ENCODE data around the gene TRAPPC12.
"Not testable (repeated sequence)": the region's sequence is repeated elsewhere in the genome, so short reads cannot be mapped to it uniquely, and the experiment has no call there.

TRAPPC12 gene

DNA sequence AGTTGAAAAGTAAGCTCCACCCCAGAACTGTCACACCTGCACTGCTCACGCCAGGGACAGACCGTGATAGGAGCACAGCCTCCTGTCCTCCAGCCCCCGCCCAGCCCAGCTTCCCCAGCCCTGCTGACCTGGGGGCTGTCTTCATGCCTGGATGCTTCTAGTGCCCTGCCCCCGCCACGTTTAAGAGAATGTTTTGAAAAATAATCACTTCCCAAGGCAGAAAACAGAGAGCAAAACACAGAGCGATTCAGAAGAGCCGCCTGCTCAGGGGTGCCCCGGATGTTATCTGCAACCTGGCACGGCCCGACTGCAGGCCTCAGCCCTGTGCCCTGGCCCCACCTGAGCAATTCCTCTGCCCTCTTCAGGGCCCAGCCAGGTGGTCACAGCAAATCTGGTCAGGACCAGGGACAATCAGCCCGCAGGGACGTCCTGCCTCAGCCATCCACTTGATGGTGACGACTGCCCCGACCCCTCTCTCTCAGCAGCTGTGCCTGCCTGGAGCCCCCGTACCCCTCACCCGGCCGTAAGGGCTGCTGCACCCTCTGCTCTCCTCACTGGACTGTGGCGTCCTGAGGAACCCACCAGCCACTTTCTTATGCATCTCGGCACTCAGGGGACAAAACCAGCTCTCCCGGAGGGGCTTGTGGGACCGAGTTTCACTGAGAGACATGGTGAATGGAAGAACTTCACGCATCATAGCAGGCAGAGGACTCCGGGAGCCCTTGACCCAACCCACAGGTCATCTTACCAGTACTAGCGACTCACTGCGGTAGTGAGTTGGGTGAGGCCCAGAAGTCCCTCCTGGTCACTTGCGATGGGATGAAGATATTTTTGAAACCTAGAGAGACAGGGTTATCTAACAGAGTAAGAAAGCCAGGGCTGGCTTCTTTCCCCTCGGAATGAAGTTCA, 109.6 kb downstream of the TRAPPC12 start:
- DNase-seq, result no peak

DNA sequence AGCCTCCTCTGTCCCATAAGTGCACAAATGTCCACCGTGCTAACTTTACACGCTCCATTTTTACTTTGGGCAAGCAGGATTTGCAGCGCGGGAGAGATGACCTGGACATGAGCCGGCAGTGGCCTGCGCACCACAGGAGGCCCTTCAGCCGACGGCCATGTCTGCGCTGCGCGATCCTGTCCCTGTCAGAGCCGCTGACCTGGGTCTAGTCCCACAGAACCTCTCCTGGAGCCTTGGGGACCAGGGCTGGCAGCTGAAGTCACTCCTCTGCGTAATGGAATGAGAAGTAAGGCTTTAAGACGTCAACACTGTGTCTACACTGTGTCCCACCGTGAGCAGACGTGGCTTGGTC, 110.2 kb downstream of the TRAPPC12 start:
- no peak for DNase-seq

DNA sequence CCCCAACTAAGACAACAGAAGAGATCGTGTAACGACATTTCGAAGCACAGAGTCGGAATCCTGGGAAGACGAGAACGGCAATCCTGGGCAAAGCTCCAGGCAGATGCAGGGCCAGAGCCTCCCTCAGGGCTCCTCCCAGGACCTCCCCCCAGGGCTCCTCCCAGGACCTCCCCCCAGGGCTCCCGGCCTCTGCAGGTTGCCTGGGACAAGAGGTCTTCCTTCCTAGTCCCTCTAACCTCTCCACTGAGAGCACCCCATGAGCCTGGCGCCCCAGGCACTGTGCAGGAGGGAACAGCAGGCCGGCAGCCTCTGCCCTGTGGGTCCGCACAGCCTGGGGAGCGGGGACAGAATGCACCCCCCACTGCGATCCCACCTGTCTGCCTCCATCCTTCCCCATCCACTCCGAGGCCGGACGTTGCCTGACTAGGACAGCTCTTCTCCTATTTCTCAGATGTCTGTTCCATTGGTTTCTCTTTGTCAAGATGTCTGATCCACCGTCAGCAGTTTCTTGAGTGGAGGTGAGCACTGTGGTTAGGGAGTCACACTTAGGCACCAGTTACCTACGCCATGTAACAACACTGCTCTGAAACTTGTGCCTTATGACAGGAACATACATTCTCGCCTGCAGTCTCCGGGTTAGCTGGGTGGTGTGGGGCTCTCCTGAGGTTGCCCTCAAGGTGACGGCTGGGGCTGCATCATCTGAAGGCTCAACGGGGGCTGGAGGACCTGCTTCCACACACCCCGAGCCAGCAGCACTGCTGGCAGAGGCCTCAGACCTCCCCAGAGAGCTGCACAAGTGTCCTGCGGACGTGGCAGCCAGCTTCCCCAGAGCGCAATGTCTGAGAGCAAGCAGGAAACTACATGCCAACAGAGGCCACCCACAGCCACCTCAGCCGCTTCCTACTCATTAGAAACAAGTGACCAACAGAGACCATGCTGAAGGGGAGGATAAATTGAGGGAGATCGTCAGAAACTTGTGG, 111.0 kb downstream of the TRAPPC12 start:
- DNase-seq, result no peak

DNA sequence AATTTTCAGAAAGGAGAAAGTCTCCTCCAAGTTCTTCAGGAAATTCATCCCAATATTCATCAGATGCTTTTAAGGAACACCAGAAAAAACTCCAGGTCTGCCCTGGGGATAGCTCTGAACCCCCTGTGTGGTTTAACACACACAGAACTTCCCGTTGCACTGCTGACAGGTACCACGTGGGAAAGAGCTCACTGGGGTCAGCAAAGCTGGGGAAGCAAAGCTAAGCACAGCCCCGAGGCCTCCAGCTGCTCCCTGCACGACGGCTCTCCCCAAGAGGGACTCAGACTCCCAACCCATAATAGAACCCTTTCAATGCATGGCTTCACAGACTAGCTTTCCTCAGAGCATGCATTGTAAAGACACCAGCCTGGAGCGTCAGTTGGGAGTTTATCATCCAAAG, 111.8 kb downstream of the TRAPPC12 start:
- DNase-seq, result no peak

DNA sequence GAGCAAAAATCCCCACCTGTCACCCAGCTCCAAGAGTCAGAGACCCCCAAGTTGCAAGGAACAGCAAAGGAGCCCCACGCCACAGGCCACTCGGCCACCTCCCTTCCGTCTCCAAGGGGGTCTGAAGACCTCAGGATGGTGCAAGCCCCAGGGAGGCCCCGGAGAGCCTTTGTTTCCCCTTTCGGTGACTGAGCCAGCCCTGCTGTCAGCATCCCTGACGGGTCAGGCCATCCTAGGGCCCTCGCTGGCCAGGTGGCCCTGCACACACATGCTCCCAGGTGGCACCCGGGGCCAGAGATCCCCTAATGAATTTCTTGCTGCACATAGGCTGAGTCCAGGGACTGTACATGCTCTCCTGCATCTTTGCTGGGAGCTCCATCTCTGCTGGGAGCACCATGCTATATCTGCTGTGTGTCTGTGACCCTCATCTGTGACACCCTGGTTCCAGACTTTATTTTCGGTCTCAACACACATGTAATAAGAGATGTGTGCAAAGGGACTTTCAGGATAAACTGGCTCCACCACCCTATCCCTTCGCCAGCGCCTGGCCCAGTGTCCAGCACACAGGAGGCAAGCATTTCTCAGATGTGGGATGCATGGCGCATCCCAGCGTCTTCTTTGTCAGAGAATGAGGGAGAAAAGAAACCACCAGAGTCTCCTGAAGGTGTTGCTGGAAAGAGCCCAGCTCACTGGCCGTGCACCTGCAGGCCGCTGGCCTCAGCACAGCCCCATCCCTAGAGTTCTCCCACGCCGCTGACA, 112.4 kb downstream of the TRAPPC12 start:
- no peak for DNase-seq

- not testable (repeated sequence) for DNase-seq
Measured at GRCh38 chr2:3492475-3492787, 112.9 kb downstream of the TRAPPC12 start.

- no peak for DNase-seq
Measured at GRCh38 chr2:3492951-3493614, 113.6 kb downstream of the TRAPPC12 start.

DNA sequence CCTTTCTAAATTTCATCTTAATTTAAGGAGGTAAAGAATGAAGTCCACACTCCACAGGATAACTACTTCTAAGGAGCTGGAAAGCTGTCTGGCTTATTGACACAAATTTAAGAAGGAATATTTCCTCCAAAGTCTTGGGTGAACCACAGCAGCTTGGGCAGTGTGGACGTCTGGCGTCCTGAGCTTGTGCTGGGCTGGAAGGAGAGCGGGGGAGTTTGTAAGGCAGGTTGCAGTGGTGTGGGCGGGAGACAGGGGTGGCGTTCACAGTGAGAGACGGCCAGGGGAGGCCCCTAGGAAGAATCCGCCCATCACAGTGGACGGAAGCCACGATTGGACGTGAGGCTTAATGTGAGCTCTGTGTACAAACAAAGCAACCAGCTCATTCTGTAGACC, 114.1 kb downstream of the TRAPPC12 start:
- no peak for DNase-seq

DNA sequence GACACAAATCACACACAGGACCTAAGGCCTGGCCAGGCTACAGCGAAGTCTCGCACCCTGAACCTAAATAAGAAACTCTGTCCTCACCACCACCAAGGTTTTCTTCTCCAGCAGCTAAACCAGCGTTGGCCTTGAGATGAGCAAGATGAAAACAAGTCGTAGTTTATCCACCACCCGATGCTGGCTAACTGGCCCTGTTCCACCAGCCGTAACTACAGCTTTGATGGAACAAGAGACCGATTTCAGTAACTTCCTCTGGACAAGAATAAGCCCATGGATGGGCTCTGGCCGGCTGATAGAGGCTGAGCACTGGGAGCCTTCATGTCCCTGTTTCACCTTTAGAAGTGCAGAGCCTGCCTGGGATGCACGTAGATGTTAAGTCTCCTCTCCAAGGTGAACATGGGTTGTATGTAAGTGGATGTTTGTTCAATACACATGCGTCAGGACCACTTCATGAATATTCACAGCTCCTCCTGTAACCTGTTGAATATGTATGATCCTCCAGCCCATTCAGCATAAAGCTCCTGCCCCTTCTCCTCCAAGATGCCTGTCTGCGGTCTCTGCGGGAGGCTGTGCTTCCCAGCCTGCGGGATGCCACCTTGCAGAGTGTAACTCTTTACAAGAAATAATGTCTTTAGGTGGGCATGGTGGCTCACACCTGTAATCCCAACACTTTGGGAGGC, 115.6 kb downstream of the TRAPPC12 start:
- no peak for DNase-seq

GRCh38 chr2:3496708-3497080, 117.2 kb downstream of the TRAPPC12 start:
- DNase-seq, result not testable (repeated sequence)

DNA sequence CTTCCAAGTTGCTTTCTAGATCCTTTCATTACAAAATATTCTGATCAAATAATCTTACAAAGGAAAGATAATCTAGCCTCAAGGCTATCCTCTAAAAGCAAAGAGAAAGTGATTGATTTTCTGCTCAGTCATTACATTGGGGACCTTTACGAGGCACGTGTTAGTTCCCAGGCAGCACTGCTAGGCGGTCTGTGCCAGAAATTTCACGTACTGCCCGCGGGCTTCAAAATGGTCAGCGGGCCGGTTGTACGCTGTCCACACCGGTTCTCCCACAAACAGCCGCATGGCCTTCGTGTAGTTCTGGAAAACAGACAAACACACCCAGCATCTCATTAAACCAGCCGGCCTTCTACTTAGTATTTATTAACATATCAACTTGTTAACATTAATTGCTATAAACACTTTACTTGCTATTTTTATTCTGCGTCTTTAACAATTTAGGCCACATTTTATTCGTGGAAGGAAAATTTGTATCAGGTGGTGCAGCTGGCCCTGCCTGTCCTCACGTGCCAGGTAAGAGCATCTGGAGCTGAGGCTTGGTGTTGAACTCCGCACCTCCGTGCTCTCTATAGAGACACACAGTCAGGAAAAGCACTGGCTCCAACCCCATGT, 119.4 kb downstream of the TRAPPC12 start:
- DNase-seq, result no peak

GRCh38 chr2:3500326-3500899, 120.9 kb downstream of the TRAPPC12 start:
- no peak for DNase-seq

- DNase-seq, result no peak
Measured at GRCh38 chr2:3503046-3503445, 123.6 kb downstream of the TRAPPC12 start.

DNA sequence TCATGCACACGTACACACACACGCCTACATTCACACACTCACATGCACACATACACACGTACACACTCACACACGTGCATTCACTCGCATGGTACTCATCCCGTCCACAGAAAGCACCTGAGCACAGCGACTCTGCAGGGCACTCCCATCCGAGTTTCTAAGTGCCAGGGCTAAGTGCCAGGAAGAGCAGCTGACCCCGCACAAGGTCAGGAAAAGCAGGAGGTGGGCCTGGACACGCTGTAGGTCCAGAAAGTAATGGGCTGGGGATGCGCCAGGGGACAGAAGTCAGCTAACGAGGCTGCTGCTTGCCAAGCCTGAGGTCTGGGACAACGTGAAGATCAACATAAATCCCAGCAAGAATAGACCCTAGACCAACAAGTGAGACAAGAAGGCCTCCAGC, 124.0 kb downstream of the TRAPPC12 start:
- no peak for DNase-seq

DNA sequence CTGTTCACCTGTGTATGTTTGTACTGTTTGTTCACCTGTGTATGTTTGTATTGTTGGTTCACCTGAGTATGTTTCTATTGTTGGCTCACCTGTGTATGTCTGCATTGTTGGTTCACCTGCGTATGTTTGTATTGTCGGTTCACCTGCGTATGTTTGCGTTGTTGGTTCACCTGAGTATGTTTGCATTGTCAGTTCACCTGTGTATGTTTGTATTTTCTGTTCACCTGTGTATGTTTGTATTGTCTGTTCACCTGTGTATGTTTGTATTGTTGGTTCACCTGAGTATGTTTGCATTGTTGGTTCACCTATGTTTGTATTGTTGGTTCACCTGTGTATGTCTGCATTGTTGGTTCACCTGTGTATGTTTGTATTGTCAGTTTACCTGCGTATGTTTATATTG, 125.2 kb downstream of the TRAPPC12 start:
- peak; percentile 84 for DNase-seq

- no peak for DNase-seq
Measured at GRCh38 chr2:3505771-3506170, 126.3 kb downstream of the TRAPPC12 start.

DNA sequence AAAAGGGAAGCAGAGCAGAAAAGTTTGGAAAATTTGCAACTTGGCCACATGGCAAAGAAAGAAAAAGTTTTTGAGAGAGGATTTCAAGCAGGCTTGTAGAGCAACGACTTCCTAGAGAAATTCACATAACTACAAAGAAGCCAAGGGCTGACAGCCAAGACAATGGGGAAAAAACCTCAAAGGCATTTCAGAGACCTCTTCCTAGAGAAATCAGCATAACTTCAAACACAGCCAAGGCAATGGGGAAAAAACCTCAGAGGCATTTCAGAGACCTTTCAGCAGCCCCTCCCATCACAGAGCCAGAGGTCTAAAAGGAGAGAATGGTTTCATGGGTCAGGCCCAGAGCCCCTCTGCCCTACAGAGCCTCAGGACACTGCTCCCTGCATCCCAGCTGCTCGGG, 132.6 kb downstream of the TRAPPC12 start:
- no peak for DNase-seq

GRCh38 chr2:3513026-3513810, 133.7 kb downstream of the TRAPPC12 start:
- no peak for DNase-seq

- DNase-seq, result not testable (repeated sequence)
Measured at GRCh38 chr2:3515438-3515837, 135.9 kb downstream of the TRAPPC12 start.

DNA sequence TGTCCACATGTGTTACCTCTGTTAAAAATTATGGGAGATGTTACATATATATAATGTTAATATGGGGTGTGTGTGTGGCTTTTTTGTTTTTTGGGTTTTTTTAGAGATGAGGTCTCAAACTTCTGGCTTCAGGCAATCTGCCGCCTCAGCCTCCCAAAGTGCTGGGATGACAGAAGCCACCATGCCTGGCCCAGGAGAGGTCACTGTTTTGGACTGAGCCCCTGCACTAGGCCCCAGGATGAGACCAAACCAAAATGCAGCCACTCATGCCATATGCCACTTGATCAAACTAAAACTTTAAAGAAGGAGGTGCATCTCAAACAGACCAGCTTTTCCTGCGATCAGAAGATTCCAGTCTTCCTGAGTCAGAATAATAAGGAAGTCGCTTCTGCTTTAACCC, 137.3 kb downstream of the TRAPPC12 start:
- DNase-seq, result no peak

Data from NCI-H345 (cell line).